HL-60 (cell line): ENCODE measurements around the gene SYTL2.

ENCODE experiments used
- POLR2AphosphoS5 ChIP-seq: IDR thresholded peaks from 2 replicates; pipeline ENCODE4 v1.6.1; 2012; ENCODE audit warnings: low read depth
- TF ChIP-seq, protein P1 (sequence below): IDR thresholded peaks from one replicate; pipeline ENCODE4 v1.5.1; 2011; ENCODE audit warnings: low read length, control low read depth, inconsistent platforms; ENCODE audit not compliant: insufficient read depth

DNA sequence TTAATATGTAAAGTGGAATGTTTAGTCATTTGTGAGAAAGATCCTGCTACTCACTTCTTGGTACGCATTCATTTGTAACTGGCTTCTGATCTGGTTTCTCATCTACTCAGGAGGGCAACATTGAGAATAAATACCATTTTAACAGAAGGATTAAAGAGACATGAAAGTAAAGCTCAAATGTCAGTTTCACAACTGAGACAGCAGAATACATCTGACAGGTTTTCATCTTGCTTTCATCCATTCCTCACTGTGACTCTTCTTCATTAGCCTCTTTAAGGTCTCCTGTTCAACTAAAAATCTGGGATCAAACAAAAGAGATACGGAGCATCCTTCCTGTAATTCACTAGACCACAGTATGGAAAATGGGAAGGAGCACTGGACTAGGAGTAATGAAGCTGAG, 93.5 kb downstream of the SYTL2 start:
- TF ChIP-seq, protein P1, sequence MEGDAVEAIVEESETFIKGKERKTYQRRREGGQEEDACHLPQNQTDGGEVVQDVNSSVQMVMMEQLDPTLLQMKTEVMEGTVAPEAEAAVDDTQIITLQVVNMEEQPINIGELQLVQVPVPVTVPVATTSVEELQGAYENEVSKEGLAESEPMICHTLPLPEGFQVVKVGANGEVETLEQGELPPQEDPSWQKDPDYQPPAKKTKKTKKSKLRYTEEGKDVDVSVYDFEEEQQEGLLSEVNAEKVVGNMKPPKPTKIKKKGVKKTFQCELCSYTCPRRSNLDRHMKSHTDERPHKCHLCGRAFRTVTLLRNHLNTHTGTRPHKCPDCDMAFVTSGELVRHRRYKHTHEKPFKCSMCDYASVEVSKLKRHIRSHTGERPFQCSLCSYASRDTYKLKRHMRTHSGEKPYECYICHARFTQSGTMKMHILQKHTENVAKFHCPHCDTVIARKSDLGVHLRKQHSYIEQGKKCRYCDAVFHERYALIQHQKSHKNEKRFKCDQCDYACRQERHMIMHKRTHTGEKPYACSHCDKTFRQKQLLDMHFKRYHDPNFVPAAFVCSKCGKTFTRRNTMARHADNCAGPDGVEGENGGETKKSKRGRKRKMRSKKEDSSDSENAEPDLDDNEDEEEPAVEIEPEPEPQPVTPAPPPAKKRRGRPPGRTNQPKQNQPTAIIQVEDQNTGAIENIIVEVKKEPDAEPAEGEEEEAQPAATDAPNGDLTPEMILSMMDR, result no peak
- no peak for TF ChIP-seq POLR2AphosphoS5
